ENCODE results near the gene ARHGAP5. TPM values are rescaled to one million over a fixed set of nuclear protein-coding genes. Genes with fewer than 3 reads are reported as not detected.

ARHGAP5 gene
- total RNA-seq, 1 experiment from 2014 or later: 68.6 TPM

GRCh38 chr14:32166924-32167323 lies 89.8 kb downstream of the ARHGAP5 start:
- no peak for DNase-seq (ENCODE audit: extremely low read depth, low read depth)

GRCh38 chr14:32167907-32168306 lies 90.8 kb downstream of the ARHGAP5 start:
- DNase-seq (ENCODE audit: extremely low read depth, low read depth): no peak

- no peak for DNase-seq (ENCODE audit: extremely low read depth, low read depth)
These were observed 92.1 kb downstream of the ARHGAP5 start for GRCh38 chr14:32169191-32169590.

GRCh38 chr14:32171469-32171868 lies 94.4 kb downstream of the ARHGAP5 start:
- DNase-seq (ENCODE audit: extremely low read depth, low read depth): no peak

- no peak for DNase-seq (ENCODE audit: extremely low read depth, low read depth)
These were observed 106.3 kb downstream of the ARHGAP5 start for GRCh38 chr14:32183151-32184058.

GRCh38 chr14:32185097-32185496 lies 108.0 kb downstream of the ARHGAP5 start:
- no peak for DNase-seq (ENCODE audit: extremely low read depth, low read depth)

GRCh38 chr14:32186248-32186647 lies 109.1 kb downstream of the ARHGAP5 start:
- no peak for DNase-seq (ENCODE audit: extremely low read depth, low read depth)

- no peak for DNase-seq (ENCODE audit: extremely low read depth, low read depth)
These were observed 112.7 kb downstream of the ARHGAP5 start for GRCh38 chr14:32189811-32190210.

- no peak for DNase-seq (ENCODE audit: extremely low read depth, low read depth)
These were observed 113.6 kb downstream of the ARHGAP5 start for GRCh38 chr14:32190673-32191072.

GRCh38 chr14:32192712-32193373 lies 115.7 kb downstream of the ARHGAP5 start:
- no peak for DNase-seq (ENCODE audit: extremely low read depth, low read depth)

- no peak for DNase-seq (ENCODE audit: extremely low read depth, low read depth)
These were observed 116.4 kb downstream of the ARHGAP5 start for GRCh38 chr14:32193532-32193931.

GRCh38 chr14:32195636-32196035 lies 118.5 kb downstream of the ARHGAP5 start:
- DNase-seq (ENCODE audit: extremely low read depth, low read depth): no peak

- no peak for DNase-seq (ENCODE audit: extremely low read depth, low read depth)
These were observed 120.8 kb downstream of the ARHGAP5 start for GRCh38 chr14:32197919-32198318.

GRCh38 chr14:32200368-32201192 lies 123.5 kb downstream of the ARHGAP5 start:
- DNase-seq (ENCODE audit: extremely low read depth, low read depth): no peak

GRCh38 chr14:32201193-32201815 lies 124.2 kb downstream of the ARHGAP5 start:
- DNase-seq (ENCODE audit: extremely low read depth, low read depth): peak; percentile 82

- DNase-seq (ENCODE audit: extremely low read depth, low read depth): peak; percentile 45
These were observed 124.8 kb downstream of the ARHGAP5 start, which contains the start of gene RNU6-7 for GRCh38 chr14:32201816-32202490. Gene RNU6-7, plus strand, starts transcription at chr14:32202045.

- DNase-seq (ENCODE audit: extremely low read depth, low read depth): peak; percentile 26
These were observed 125.4 kb downstream of the ARHGAP5 start for GRCh38 chr14:32202491-32202997.

- peak; percentile 84 for DNase-seq (ENCODE audit: extremely low read depth, low read depth)
These were observed 126.1 kb downstream of the ARHGAP5 start, which contains the start of gene RNU6-8 for GRCh38 chr14:32202998-32203882. Gene RNU6-8, minus strand, starts transcription at chr14:32203269.

- DNase-seq (ENCODE audit: extremely low read depth, low read depth): no peak
These were observed 126.8 kb downstream of the ARHGAP5 start for GRCh38 chr14:32203928-32204357.
